ENCODE data around the gene TPRG1L. TPM values are rescaled to one million over a fixed set of nuclear protein-coding genes. Genes with fewer than 3 reads are reported as not detected.
A peak's percentile ranks its signal among the peaks of the same experiment; 100 is the strongest.

Gene TPRG1L
- total and polyA plus RNA-seq, 10 donors: 19.9 to 45.9 (median 31.5) TPM

DNA sequence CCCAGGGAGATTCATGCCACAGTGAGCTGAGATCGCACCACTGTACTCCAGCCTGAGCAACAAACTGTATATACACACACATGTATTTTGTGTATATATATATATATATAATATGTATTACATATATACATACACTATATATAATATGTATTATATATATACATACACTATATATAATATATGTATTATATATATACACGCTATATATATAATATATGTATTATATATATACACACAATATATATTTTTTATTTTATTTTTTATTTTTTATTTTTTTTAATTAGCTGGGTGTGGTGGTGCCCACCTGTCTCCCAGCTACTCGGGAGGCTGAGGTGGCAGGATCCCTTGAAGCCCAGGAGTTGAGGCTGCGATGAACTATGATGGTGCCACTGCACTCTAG, 36.8 kb downstream of the TPRG1L start:
- H3K27ac ChIP-seq: no peak overlapping the region
- H3K4me3 ChIP-seq: no peak overlapping the region
- H3K9me3 ChIP-seq: no peaks in the 10 kb centered on the region
- intact Hi-C loops (cut with DNase I; ENCODE audit: low total_unique reads): no loop called here
- no peaks in the 10 kb centered on the region for H3K36me3 ChIP-seq
- DNase-seq: no peak
- peaks cover 0 to 26% (median 0%) of the 10 kb centered on the region in 7 donors for H3K27me3 ChIP-seq (replicated peaks in 1 of 7)
- TF ChIP-seq, protein P1, sequence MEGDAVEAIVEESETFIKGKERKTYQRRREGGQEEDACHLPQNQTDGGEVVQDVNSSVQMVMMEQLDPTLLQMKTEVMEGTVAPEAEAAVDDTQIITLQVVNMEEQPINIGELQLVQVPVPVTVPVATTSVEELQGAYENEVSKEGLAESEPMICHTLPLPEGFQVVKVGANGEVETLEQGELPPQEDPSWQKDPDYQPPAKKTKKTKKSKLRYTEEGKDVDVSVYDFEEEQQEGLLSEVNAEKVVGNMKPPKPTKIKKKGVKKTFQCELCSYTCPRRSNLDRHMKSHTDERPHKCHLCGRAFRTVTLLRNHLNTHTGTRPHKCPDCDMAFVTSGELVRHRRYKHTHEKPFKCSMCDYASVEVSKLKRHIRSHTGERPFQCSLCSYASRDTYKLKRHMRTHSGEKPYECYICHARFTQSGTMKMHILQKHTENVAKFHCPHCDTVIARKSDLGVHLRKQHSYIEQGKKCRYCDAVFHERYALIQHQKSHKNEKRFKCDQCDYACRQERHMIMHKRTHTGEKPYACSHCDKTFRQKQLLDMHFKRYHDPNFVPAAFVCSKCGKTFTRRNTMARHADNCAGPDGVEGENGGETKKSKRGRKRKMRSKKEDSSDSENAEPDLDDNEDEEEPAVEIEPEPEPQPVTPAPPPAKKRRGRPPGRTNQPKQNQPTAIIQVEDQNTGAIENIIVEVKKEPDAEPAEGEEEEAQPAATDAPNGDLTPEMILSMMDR (IDR thresholded peaks at IDR 0.05 in 8 of 11, conservative IDR thresholded peaks at IDR 0.05 in 3 of 11): no peak
- TF ChIP-seq POLR2A (IDR thresholded peaks at IDR 0.05): no peak
- no peak for TF ChIP-seq POLR2AphosphoS5 (IDR thresholded peaks at IDR 0.05)
- WGBS, 5 donors: 93 to 98% (median 95%) methylated on average over 4 of the region's 4 CpGs
- H3K4me1 ChIP-seq: peaks cover 0 to 30% (median 15%) of the 10 kb centered on the region in 6 donors

DNA sequence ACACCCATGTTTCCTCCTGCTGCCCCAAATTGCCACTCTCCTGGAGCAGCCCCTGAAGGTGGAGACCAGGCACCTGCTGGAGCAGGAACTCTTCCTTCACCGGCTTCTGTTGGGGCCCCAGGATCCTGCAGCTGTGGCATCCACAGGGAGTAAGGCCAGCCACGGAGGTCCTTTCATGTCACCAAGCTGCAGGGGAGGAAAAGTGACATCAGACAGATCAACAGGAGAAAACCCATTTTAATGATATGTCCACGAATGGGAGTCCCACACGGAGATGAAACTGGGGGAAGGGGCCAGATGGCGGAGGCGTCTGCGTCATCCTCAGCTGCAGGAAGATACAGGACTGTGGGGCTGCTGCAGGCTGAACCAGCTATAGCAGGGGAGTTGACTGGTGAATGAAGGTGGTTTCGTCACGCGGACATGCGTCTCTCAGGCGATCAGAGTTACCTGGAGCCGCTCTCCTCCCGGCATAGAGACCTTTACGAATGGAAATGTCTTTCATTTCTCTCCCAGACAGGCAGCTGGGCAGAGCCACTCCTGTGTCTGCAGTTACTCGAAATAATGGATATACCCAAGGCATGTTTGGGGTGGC, 37.4 kb downstream of the TPRG1L start:
- Histone ChIP-seq H3K4me1 (peaks cover 0 to 35% (median 20%) of the 10 kb centered on the region in 6 donors), H3K36me3 (no peaks in the 10 kb centered on the region), H3K27me3 (replicated peaks in 1 of 7) (peaks cover 0 to 21% (median 0%) of the 10 kb centered on the region in 7 donors), H3K27ac (no peak overlapping the region), H3K4me3 (no peak overlapping the region), H3K9me3 (no peaks in the 10 kb centered on the region)
- WGBS, 5 donors: 89 to 93% (median 92%) methylated on average over 16 of the region's 16 CpGs
- DNase-seq: peak; percentile 51
- TF ChIP-seq POLR2AphosphoS5 (IDR thresholded peaks at IDR 0.05) (no peak), POLR2A (IDR thresholded peaks at IDR 0.05) (no peak)
- TF ChIP-seq, protein P1 (IDR thresholded peaks at IDR 0.05 in 8 of 11, conservative IDR thresholded peaks at IDR 0.05 in 3 of 11): no peak
- intact Hi-C loops (cut with DNase I; ENCODE audit: low total_unique reads): no loop called here

DNA sequence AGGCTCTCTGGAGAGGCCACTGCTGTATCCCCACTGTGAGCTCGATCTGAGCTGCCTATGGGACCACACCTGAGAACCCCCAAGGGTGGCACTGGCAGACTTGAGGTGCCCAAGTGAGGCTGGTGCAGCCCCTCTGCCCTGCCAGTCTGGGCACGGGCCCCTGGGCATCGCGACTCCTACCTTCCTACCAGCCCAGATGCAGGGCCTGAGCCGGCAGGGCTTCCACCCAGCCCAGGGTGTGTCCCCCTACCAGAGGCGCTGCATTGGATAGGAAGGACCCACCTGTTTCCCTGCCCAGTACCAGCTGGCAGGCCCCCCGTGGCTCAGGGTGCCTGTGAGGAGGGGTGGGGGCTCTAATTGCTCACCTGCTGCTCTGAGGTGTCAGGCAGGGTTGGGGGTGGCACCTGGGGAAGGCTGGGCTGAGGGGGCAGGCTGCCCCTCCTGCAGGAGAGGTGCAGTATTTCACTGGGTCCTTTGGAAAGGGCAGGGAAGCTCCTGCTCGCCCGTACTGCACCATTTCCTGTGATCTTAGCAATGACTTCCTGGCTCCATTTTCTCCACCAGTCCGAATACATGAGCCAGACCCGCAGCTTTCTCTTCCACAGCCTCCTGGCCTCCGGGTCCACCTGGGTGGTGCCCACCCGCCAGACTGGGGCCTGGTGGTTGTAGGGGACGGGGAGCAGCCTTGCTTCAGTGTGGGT, 39.3 kb downstream of the TPRG1L start:
- WGBS, 5 donors: 62 to 88% (median 66%) methylated on average over 9 to 14 of the region's 14 CpGs
- DNase-seq: peak; percentile 76
- no peaks in the 10 kb centered on the region for H3K9me3 ChIP-seq
- peak overlapping the region in 4 of 8 donors; percentile 66 to 80 (median 70) for H3K27ac ChIP-seq
- H3K27me3 ChIP-seq (replicated peaks in 1 of 7): peaks cover 0 to 8% (median 0%) of the 10 kb centered on the region in 7 donors
- TF ChIP-seq POLR2AphosphoS5 (IDR thresholded peaks at IDR 0.05) (no peak), POLR2A (IDR thresholded peaks at IDR 0.05) (no peak)
- TF ChIP-seq, protein P1 (IDR thresholded peaks at IDR 0.05 in 8 of 11, conservative IDR thresholded peaks at IDR 0.05 in 3 of 11): no peak
- intact Hi-C loops (cut with DNase I; ENCODE audit: low total_unique reads): no loop called here
- no peaks in the 10 kb centered on the region for H3K36me3 ChIP-seq
- no peak overlapping the region for H3K4me3 ChIP-seq
- peaks cover 0 to 55% (median 33%) of the 10 kb centered on the region in 6 donors for H3K4me1 ChIP-seq

DNA sequence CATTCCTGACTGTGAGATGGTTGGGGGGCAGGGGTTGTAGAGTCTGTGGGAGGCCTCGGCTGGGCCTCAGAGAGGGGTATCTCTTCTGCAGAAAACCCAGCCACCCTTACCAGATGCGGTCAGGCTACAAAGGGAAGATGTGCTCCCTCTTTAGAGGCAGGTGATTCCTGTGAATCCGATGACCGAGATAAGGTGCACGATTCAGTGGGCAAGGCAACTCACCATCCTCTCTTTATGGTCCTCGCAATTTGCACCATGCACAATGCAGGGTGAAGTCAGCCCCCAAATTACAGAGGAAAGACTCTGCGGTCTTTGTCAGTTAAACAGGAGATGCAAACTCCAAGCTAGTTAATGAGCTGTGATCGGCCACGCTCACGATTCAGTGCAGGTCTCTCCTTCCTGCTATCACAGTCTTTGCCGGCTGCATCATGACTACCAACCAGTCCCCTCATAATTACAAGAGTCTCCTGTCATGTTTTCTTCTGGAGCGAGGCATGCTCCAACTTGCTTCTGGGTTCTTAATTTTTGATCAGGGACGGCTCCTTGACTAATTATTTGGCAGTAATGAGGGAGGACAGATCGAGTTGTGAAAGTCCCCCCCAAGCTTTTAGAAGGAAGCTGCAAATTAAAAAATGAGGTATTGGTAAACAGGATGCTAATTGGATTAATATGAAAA, 40.0 kb downstream of the TPRG1L start:
- peaks cover 0 to 13% (median 0%) of the 10 kb centered on the region in 7 donors for H3K27me3 ChIP-seq (replicated peaks in 1 of 7)
- peak; percentile 59 for DNase-seq
- TF ChIP-seq POLR2AphosphoS5 (IDR thresholded peaks at IDR 0.05): no peak
- no peak for TF ChIP-seq POLR2A (IDR thresholded peaks at IDR 0.05)
- TF ChIP-seq, protein P1 (IDR thresholded peaks at IDR 0.05 in 8 of 11, conservative IDR thresholded peaks at IDR 0.05 in 3 of 11): no peak
- H3K9me3 ChIP-seq: no peaks in the 10 kb centered on the region
- peak overlapping the region in 4 of 8 donors; percentile 66 to 80 (median 70) for H3K27ac ChIP-seq
- H3K4me1 ChIP-seq: peaks cover 0 to 62% (median 36%) of the 10 kb centered on the region in 6 donors
- 75 to 87% (median 83%) methylated on average over 14 of the region's 14 CpGs for WGBS, 5 donors
- intact Hi-C loops (cut with DNase I; ENCODE audit: low total_unique reads): no loop called here
- H3K36me3 ChIP-seq: no peaks in the 10 kb centered on the region
- H3K4me3 ChIP-seq: no peak overlapping the region

Data from spleen (tissue), 11 donors.